GM18517 (cell line): Measurements from ENCODE around the gene TRAPPC2L.
"Not testable (repeated sequence)": the region's sequence is repeated elsewhere in the genome, so short reads cannot be mapped to it uniquely, and the experiment has no call there.

Source experiments
- ATAC-seq: cut with Tn5 transposase; IDR thresholded peaks from one replicate; pipeline ENCODE4 v1.9.1; 2021; ENCODE audit warnings: mild to moderate bottlenecking, moderate library complexity; ENCODE audit not compliant: unreplicated experiment

The TRAPPC2L gene

DNA sequence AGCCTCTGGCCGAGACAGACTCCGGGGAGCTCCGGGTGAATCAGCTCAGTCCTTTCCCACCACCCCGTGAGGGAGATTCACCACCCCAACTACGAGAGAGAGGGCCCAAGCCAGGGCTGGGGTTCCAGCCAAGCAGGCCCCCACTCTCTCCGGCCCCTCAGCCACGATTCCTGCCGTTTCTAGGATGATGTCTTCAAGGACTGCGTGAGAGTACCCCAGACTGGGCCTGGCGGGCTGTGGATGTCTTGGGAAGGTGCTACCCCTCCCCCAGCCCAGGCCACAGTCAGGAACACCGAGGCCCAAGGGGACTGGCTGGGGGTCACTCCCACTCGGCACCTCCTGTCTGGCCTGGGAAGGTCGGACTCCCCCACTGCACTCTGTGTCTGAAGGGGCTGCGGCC, 31.1 kb downstream of the TRAPPC2L start:
- ATAC-seq: no peak

GRCh38 chr16:88888461-88889387, 31.8 kb downstream of the TRAPPC2L start:
- no peak for ATAC-seq

GRCh38 chr16:88889702-88890352, 32.9 kb downstream of the TRAPPC2L start:
- not testable (repeated sequence) for ATAC-seq

- no peak for ATAC-seq
Observed at GRCh38 chr16:88891083-88891482, 34.2 kb downstream of the TRAPPC2L start.

DNA sequence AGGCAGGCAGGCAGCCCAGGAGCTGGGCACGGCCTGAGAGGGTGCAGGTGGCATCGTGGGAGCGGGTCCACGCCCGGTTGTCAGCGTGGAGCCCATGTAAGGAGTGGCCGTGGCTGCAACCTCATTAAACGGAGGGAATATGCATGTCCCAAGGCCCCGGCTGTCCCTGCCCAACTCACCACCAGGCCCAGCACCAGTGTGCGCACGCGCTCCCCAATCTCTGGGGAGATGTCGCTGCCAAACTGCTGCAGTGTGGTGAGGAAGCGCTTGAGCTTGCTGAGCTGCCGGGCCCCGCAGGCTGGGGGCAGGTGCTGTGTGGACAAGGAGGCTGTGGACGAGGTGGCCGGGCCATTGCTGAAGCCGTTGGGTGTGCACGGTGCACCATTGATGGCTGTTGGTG, 35.1 kb downstream of the TRAPPC2L start:
- ATAC-seq: no peak

GRCh38 chr16:88893127-88893968, 36.4 kb downstream of the TRAPPC2L start:
- no peak for ATAC-seq

GRCh38 chr16:88894266-88894665, 37.3 kb downstream of the TRAPPC2L start:
- not testable (repeated sequence) for ATAC-seq

- no peak for ATAC-seq
Observed at GRCh38 chr16:88894681-88895300, 37.9 kb downstream of the TRAPPC2L start.

DNA sequence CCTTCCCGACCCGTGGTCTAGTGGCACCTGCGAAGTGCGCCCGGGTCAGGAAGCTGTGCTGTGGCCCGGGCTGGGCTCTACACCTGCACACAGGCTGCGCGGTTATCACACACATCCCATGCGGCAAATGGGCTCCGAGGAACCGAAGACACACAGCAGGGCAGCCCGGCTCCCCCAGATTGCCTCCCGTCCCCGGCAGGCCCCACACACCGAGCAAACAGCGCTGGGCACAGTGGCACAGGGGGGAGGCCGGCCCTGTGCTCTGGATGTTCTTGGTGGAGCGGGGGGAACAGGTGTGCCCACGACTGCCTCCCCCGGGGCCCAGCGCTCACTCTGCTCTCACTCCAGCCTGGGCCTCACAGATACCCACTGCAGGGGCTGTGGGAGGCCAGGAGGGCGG, 38.4 kb downstream of the TRAPPC2L start:
- ATAC-seq: no peak

GRCh38 chr16:88896238-88897070, 39.5 kb downstream of the TRAPPC2L start:
- no peak for ATAC-seq

- no peak for ATAC-seq
Observed at GRCh38 chr16:88897696-88898425, 40.9 kb downstream of the TRAPPC2L start.

- no peak for ATAC-seq
Observed at GRCh38 chr16:88899901-88900661, 43.2 kb downstream of the TRAPPC2L start.

GRCh38 chr16:88900662-88901052, 43.7 kb downstream of the TRAPPC2L start:
- no peak for ATAC-seq

GRCh38 chr16:88901718-88902337, 44.9 kb downstream of the TRAPPC2L start:
- no peak for ATAC-seq

DNA sequence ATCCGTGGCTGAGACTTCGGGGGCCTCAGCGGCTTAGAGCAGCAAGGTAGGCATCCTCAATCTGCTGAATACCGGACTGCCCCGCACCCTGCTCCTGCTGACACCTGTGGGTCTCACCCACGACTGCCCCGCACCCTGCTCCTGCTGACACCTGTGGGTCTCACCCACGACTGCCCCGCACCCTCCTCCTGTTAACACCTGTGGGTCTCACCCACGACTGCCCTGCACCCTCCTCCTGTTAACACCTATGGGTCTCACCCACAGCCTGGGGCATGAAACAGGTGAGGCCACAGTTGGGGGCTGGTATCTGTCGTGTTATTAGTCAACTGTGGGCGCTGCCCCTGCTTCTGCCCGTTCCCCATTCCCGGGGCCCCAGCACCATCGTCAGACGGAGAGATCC, 45.8 kb downstream of the TRAPPC2L start:
- ATAC-seq: no peak

- no peak for ATAC-seq
Observed at GRCh38 chr16:88903267-88903666, 46.3 kb downstream of the TRAPPC2L start.

DNA sequence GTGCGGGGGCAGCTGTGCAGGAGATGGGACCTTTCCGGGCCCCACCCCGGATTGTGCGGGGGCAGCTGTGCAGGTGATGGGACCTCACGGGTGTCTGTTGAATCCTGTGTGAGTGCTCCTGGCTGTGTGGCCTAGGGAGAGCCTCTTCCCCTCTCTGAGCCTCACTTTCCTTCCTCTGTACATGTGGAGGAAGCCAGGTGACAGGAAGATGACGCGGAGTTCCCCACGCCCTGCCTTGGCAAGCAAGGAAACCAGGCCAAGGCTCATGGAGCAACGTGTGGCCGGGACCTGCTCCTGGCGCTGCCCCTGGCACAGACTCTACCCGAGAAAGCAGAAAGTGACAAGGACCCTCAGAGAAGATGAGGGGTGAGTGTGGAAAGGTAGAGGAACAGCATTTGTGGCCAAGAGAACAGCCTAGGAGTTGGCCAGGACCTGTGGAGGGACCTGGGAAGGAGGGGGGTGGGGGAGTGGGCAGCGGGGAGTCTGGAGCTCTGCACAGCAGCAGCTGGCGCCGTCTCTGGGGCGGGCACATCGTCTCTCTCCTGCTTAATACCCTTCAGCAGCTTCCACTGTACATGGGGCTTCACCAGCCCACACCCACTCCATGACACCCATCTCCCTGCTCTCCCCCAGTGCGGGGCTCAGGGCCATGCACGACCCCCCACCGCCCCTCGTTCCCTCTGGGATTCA, 47.9 kb downstream of the TRAPPC2L start:
- no peak for ATAC-seq

GRCh38 chr16:88905563-88905962, 48.6 kb downstream of the TRAPPC2L start:
- ATAC-seq: no peak
